Ovary (tissue), 9 donors: Measurements from ENCODE around the gene COL6A2. TPM values are rescaled to one million over a fixed set of nuclear protein-coding genes. Genes with fewer than 3 reads are reported as not detected.
"Not testable (repeated sequence)": the region's sequence is repeated elsewhere in the genome, so short reads cannot be mapped to it uniquely, and the experiment has no call there.

Source experiments
- DNase-seq, 5 donors: peaks; one replicate each; pipeline ENCODE4 v3.0.0-alpha.2; 2019 to 2020
- H3K27ac ChIP-seq, 2 donors: fragments of 200-600 bp; one replicate each; pipeline versions ENCODE4 v1.5.1 to v1.8.0; 2019 to 2022
- H3K27me3 ChIP-seq: fragments of 200-600 bp; one replicate; pipeline ENCODE4 v1.8.0; 2022
- H3K36me3 ChIP-seq: fragments of 200-600 bp; sonication (generic); one replicate; pipeline ENCODE4 v1.5.1; 2019
- H3K4me1 ChIP-seq: one replicate; pipeline ENCODE4 v1.8.1; 2013; ENCODE audit warnings: mild to moderate bottlenecking, moderate library complexity; ENCODE audit not compliant: insufficient read depth
- H3K4me3 ChIP-seq: fragments of 200-600 bp; sonication (generic); one replicate; pipeline ENCODE4 v1.5.1; 2017
- H3K9me3 ChIP-seq, 2 donors: fragments of 200-600 bp in 1 of 2; sonication (generic) in 1 of 2; one replicate each; pipeline versions ENCODE4 v1.5.1 to v1.8.1; 2013 to 2019; ENCODE audit warnings: mild to moderate bottlenecking in 1 of 2, moderate library complexity in 1 of 2
- EP300 ChIP-seq: sonication (generic); formaldehyde crosslinking; IDR thresholded peaks from one replicate; pipeline ENCODE4 v1.6.1; 2017; ENCODE audit warnings: antibody characterized with exemption
- POLR2A ChIP-seq: fragments of 450-650 bp; IDR thresholded peaks from one replicate; pipeline ENCODE4 v1.6.1; 2017; ENCODE audit warnings: antibody characterized with exemption, mild to moderate bottlenecking, moderate library complexity
- WGBS, 3 donors: extraction: QIAGEN DNeasy Blood & Tissue Kit in 1 of 3; methylation state at CpG; one replicate each; pipeline versions ENCODE4 v1.1.5 to v1.1.7; 2013 to 2017; 5-methylcytosine and 5-hydroxymethylcytosine counted together
- intact Hi-C, 4 donors: fragments of 100-400 bp; cut with DNase I; formaldehyde crosslinking; loops; one replicate each; pipeline versions ENCODE4 v1.11.0 to v1.15.1; 2022 to 2023
- polyA plus RNA-seq, 2 donors: library from polyadenylated mRNA; stranded (reverse); fragments of 200-250 nt in 1 of 2; fragments of 350-450 nt in 1 of 2; fragmentation: Illumina TruSeq in 1 of 2; extraction: RNeasy Lipid Tissue Mini Kit (QIAGEN cat#74804) in 1 of 2; gene quantifications; one replicate each; pipeline ENCODE4 v1.2.3, GENCODE V29; 2013 to 2014
- total RNA-seq, 7 donors: library from RNA; depleted of rRNA in 2 of 7; stranded (reverse); fragments of >200 nt in 2 of 7; fragmentation: NEBNext Ultra II Directional in 3 of 7; extraction: Animal tissue kit (Norgen Biotek cat#: 25700) in 3 of 7; gene quantifications; one replicate each; pipeline versions ENCODE4 v1.1.0 to v1.2.4, GENCODE V29; 2016 to 2023
- TF ChIP-seq, protein P1 (sequence below), 3 donors: fragments of 450-650 bp in 2 of 3; fragments of 200-600 bp in 1 of 3; IDR thresholded peaks; one replicate each; pipeline versions ENCODE4 v1.5.1 to v1.8.0; 2016 to 2022; ENCODE audit warnings: antibody characterized with exemption in 3 of 3, mild to moderate bottlenecking in 1 of 3
- donor health status: DM: no; HTN: no; CAD: no; lungs with moderate emphysema.
- donor health status: DM: no; HTN: no; CAD: no.
- donor health status: Bipolar disorder and iron deficiency.
- donor health status: DM: yes; HTN: yes; CAD: no.
- donor health status: DM: no; HTN: no; CAD: no.
- donor health status: DM: yes; HTN: yes; CAD: no.

The COL6A2 gene
- total and polyA plus RNA-seq, 9 donors, result 50.9 to 1,092 (median 818) TPM

DNA sequence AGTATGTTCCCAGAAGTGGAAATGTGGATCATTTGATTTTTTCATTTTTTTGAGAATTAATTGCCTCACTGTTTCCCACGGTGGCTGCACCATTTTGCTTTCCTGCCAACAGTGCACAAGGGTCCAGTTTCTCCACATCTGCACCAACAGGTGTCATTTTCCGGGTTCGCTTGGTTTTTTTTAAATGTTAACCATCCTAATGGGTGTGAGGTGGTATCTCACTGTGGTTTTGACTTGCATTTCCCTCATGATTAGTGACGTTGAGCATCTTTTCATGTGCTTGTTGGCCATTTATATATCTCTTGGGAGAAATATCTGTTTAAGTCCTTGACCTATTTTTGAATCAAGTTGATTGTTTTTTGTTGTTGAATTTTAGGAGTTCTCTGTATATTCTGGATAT, 3.0 kb downstream of the COL6A2 start:
- Histone ChIP-seq H3K9me3 (no peaks in the 10 kb centered on the region), H3K36me3 (no peaks in the 10 kb centered on the region), H3K4me3 (no peak overlapping the region), H3K27ac (no peak overlapping the region), H3K27me3 (no peaks in the 10 kb centered on the region), H3K4me1 (peaks cover 4% of the 10 kb centered on the region)
- DNase-seq, result no peak
- WGBS, 3 donors, result 59 to 67% (median 64%) methylated on average over 4 of the region's 4 CpGs
- intact Hi-C loops, result no loop called here
- TF ChIP-seq, protein P1, sequence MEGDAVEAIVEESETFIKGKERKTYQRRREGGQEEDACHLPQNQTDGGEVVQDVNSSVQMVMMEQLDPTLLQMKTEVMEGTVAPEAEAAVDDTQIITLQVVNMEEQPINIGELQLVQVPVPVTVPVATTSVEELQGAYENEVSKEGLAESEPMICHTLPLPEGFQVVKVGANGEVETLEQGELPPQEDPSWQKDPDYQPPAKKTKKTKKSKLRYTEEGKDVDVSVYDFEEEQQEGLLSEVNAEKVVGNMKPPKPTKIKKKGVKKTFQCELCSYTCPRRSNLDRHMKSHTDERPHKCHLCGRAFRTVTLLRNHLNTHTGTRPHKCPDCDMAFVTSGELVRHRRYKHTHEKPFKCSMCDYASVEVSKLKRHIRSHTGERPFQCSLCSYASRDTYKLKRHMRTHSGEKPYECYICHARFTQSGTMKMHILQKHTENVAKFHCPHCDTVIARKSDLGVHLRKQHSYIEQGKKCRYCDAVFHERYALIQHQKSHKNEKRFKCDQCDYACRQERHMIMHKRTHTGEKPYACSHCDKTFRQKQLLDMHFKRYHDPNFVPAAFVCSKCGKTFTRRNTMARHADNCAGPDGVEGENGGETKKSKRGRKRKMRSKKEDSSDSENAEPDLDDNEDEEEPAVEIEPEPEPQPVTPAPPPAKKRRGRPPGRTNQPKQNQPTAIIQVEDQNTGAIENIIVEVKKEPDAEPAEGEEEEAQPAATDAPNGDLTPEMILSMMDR (IDR thresholded peaks at IDR 0.05), result no peak
- TF ChIP-seq POLR2A (no peak), EP300 (no peak)

DNA sequence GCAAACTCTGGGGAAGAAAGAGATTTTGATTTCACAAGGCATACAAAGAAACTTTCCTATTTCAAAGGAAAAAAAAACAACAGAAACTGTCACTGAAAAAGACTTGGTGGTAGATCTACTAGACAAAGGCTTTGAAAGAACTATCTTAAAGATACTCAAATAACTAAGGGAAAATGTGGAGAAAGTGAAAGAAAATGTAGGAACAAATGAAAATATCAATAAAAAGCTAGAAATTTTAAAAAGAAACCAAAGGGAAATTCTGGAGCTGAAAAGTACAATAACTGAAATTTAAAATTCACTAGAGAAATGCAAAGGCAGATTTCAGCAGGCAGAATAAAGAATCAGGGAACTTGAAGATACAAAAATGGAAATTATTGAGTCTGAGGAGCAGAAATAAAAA, 6.2 kb downstream of the COL6A2 start:
- H3K27me3 ChIP-seq, result no peaks in the 10 kb centered on the region
- no peak overlapping the region for H3K27ac ChIP-seq
- no peaks in the 10 kb centered on the region for H3K9me3 ChIP-seq
- peaks cover 4% of the 10 kb centered on the region for H3K4me1 ChIP-seq
- TF ChIP-seq, protein P1 (IDR thresholded peaks at IDR 0.05), result no peak
- no peaks in the 10 kb centered on the region for H3K36me3 ChIP-seq
- H3K4me3 ChIP-seq, result no peak overlapping the region
- DNase-seq, result no peak
- intact Hi-C loops, result no loop called here

DNA sequence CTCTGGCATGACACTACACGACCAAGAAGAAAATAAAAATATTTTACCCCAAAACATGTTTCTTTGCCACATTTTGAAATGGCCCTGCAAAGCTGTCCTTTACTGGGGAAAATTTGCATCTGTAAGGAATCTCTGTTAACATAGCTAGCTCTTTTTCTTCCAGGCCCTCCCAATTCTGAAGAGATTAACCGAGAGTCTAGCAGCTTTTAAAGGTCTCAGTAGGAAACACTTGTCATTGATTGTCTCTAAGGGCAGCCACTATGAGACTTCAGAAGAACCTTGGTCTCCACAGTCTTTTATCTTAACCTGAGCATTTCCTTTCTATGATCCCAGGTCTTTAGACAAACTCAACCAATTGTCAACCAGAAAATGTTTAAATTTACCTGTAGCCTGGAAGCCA, 9.5 kb downstream of the COL6A2 start:
- DNase-seq, H3K36me3 ChIP-seq, H3K4me3 ChIP-seq, H3K27me3 ChIP-seq, H3K27ac ChIP-seq, intact Hi-C loops, H3K9me3 ChIP-seq: not testable (repeated sequence)
- 39 to 56% (median 55%) methylated on average over 2 of the region's 2 CpGs for WGBS, 3 donors
- peaks cover 11% of the 10 kb centered on the region for H3K4me1 ChIP-seq

DNA sequence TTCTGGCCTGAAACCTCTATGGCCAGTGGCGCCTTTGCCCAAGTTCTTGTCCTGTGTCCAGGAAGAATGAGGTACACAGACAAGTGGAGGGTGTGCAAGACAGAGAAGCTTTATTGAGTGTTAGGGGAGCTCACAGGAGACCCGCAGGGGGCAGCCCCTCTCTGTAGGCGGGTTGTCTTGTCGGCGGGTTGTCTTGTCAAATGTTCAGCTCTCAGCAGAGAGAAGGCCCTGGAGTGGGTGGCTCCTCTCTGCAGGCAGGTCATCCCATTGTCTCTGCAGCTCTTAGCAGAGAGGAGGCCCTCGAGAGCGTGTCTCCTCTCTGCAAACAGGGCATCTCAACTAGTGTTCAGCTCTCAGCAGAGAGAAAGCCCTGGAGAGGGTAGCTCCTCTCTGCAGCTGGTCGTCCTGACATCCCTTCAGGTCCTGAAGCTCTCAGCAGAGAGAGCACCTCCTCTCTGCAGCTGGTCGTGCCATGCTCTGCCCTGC, 11.0 kb downstream of the COL6A2 start:
- Histone ChIP-seq H3K27ac (no peak overlapping the region), H3K27me3 (no peaks in the 10 kb centered on the region), H3K36me3 (no peaks in the 10 kb centered on the region), H3K9me3 (no peaks in the 10 kb centered on the region), H3K4me1 (peaks cover 11% of the 10 kb centered on the region), H3K4me3 (no peak overlapping the region)
- 74 to 85% (median 83%) methylated on average over 8 to 9 of the region's 9 CpGs for WGBS, 3 donors
- peak in 1 of 5 donors; percentile 13 for DNase-seq
- TF ChIP-seq, protein P1 (IDR thresholded peaks at IDR 0.05), result no peak
- TF ChIP-seq POLR2A (no peak), EP300 (no peak)
- intact Hi-C loops, result no loop called here

DNA sequence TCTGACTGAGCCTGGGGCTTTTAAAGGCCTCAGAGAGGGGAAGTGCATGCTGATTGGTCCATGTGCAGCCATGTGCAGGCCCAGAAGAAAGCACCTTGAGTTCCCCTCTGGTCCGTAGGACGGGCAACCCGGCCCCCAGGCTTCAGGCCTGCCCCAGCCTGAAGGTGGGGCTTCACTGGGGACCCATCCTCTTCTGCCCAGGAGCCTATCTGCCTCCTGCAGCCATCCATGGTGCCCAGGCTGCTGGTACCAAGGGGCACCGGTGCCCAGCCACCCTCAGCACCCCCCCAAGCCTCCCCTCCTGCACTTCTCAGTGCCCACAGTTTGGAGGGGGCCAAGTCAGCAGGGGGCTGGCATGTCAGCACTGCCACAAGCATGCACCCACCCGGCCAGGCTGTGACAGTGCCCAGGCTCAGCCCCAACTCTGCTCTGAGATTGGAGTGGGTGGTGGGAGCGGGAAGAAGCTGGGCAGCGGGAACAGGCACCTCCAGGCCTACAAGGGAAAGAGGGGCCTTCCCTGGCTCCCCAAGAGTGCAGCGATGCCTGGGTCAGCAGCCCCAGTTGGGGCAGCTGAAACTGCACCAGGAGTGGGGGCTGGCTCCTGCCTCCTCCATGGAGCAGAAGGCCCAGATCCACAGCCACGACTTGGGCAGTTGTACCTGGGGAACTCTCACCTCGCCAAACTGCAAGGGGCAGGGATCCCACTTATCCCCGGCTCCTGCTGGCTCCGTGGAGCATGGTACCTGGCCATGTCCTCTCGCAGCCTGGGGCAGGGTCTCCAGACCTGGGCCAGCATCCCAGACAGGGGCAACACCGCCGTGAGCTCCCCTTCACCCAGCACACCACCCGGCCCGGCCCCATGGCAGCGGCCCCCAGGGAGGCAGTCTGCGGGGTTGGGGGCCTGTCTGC, 11.7 kb downstream of the COL6A2 start:
- Histone ChIP-seq H3K9me3 (no peaks in the 10 kb centered on the region), H3K4me1 (peaks cover 11% of the 10 kb centered on the region), H3K27me3 (no peaks in the 10 kb centered on the region), H3K4me3 (no peak overlapping the region), H3K27ac (peak overlapping the region in 1 of 2 donors; percentile 39), H3K36me3 (no peaks in the 10 kb centered on the region)
- DNase-seq, result peak in 4 of 5 donors; percentile 11 to 39 (median 22)
- 61 to 72% (median 64%) methylated on average over 18 to 19 of the region's 19 CpGs for WGBS, 3 donors
- TF ChIP-seq EP300 (no peak), POLR2A (no peak)
- TF ChIP-seq, protein P1 (IDR thresholded peaks at IDR 0.05), result no peak
- intact Hi-C loops, result loop anchor here in 2 of 4 donors (5.0 kb wide), 1 partner anchor 137 kb away; no protein-coding TSS in a partner anchor
